B cell (primary cell): ENCODE results near the gene IFT88. TPM values are rescaled to one million over a fixed set of nuclear protein-coding genes. Genes with fewer than 3 reads are reported as not detected.

Experiments used
- ATAC-seq: fragments of 200-7000 bp; cut with Tn5 transposase; one replicate; pipeline ENCODE4 v1.10.0; 2021; ENCODE audit warnings: low read depth, mild to moderate bottlenecking, moderate number of reproducible peaks, moderate library complexity
- CTCF ChIA-PET: fragments of 350-600 bp; sonication (Branson Sonifier 250); formaldehyde crosslinking; loops from one replicate; lab custom pipeline; 2021; ENCODE audit warnings: antibody characterized with exemption, inconsistent platforms; lab: Charles Lee
- POLR2A ChIA-PET: fragments of 350-600 bp; sonication (Branson Sonifier 250); formaldehyde crosslinking; loops from one replicate; lab custom pipeline; 2021; ENCODE audit warnings: antibody characterized with exemption; lab: Charles Lee
- DNase-seq: peaks from one replicate; pipeline ENCODE4 v3.0.0; 2013
- H2AFZ ChIP-seq: 2 replicates; pipeline ENCODE4 v1.6.1; 2012; ENCODE audit warnings: mild to moderate bottlenecking, low read depth, low read length; ENCODE audit not compliant: insufficient read depth, poor library complexity, severe bottlenecking
- H3K27ac ChIP-seq, 2 donors: 1 replicate in 1 of 2; 2 replicates in 1 of 2; pipeline ENCODE4 v1.5.1; 2012 to 2013; ENCODE audit warnings: low read length in 2 of 2, mild to moderate bottlenecking in 2 of 2, moderate library complexity in 1 of 2
- H3K27me3 ChIP-seq, 4 experiments: fragments of 200-600 bp in 1 of 4; sonication (generic) in 1 of 4; replicated peaks in 1 of 4; 1 replicate in 2 of 4; 2 replicates in 2 of 4; pipeline versions ENCODE4 v1.6.1 to v1.7.0; 2013 to 2016; ENCODE audit warnings: low read length in 3 of 4, mild to moderate bottlenecking in 2 of 4, mixed read lengths in 1 of 4, moderate library complexity in 1 of 4; ENCODE audit not compliant: insufficient read depth in 4 of 4, control insufficient read depth in 3 of 4; ENCODE audit errors: control extremely low read depth in 1 of 4
- H3K36me3 ChIP-seq, 2 experiments: replicated peaks in 1 of 2; 1 replicate in 1 of 2; 2 replicates in 1 of 2; pipeline versions ENCODE4 v1.6.1 to v1.7.1; 2013; ENCODE audit warnings: low read length in 1 of 2; ENCODE audit not compliant: insufficient read depth in 2 of 2, control insufficient read depth in 1 of 2; ENCODE audit errors: control extremely low read depth in 1 of 2, extremely low read depth in 1 of 2
- H3K4me1 ChIP-seq, 2 donors: fragments of 200-600 bp in 1 of 2; sonication (generic) in 1 of 2; 1 replicate in 1 of 2; 2 replicates in 1 of 2; pipeline versions ENCODE4 v1.5.1 to v1.6.1; 2013 to 2017; ENCODE audit warnings: low read length in 2 of 2; ENCODE audit not compliant: control insufficient read depth in 2 of 2, insufficient read depth in 2 of 2
- H3K4me2 ChIP-seq: replicated peaks from 2 replicates; pipeline ENCODE3; 2012; ENCODE audit warnings: mild to moderate bottlenecking, low read depth, low read length; ENCODE audit not compliant: poor library complexity, severe bottlenecking
- H3K4me3 ChIP-seq, 5 experiments: fragments of 200-600 bp in 1 of 5; sonication (generic) in 1 of 5; 1 replicate in 3 of 5; 2 replicates in 2 of 5; pipeline versions ENCODE4 v1.5.1 to v1.7.0; 2011 to 2016; ENCODE audit warnings: low read length in 4 of 5, mild to moderate bottlenecking in 4 of 5, low read depth in 2 of 5, control low read depth in 1 of 5, moderate library complexity in 1 of 5; ENCODE audit not compliant: insufficient read depth in 1 of 5; ENCODE audit errors: control extremely low read depth in 1 of 5, extremely low read depth in 1 of 5
- H3K79me2 ChIP-seq: fragments of 200-600 bp; sonication (generic); one replicate; pipeline ENCODE4 v1.6.0; 2016; ENCODE audit warnings: low read length; ENCODE audit not compliant: control insufficient read depth, insufficient read depth
- H3K9ac ChIP-seq: fragments of 200-600 bp; sonication (generic); 2 replicates; pipeline ENCODE4 v1.6.1; 2017; ENCODE audit warnings: mild to moderate bottlenecking, low read length, moderate library complexity
- H3K9me3 ChIP-seq, 3 donors: one replicate each; pipeline versions ENCODE4 v1.6.1 to v1.7.1; 2013; ENCODE audit warnings: low read length in 2 of 3; ENCODE audit not compliant: control insufficient read depth in 2 of 3, insufficient read depth in 1 of 3; ENCODE audit errors: control extremely low read depth in 1 of 3
- H4K20me1 ChIP-seq: 2 replicates; pipeline ENCODE4 v1.6.0; 2012; ENCODE audit warnings: mild to moderate bottlenecking, low read length; ENCODE audit not compliant: insufficient read depth, control insufficient read depth, poor library complexity, severe bottlenecking
- H3K27ac Mint-ChIP-seq: one replicate; pipeline ENCODE4 v1.8.0; 2021; ENCODE audit warnings: mixed read lengths
- H3K27me3 Mint-ChIP-seq: one replicate; pipeline ENCODE4 v1.8.0; 2021; ENCODE audit warnings: mixed read lengths
- H3K4me1 Mint-ChIP-seq: one replicate; pipeline ENCODE4 v1.8.0; 2021; ENCODE audit warnings: mixed read lengths
- H3K4me3 Mint-ChIP-seq: one replicate; pipeline ENCODE4 v1.8.0; 2021; ENCODE audit warnings: mixed read lengths
- H3K9me3 Mint-ChIP-seq: one replicate; pipeline ENCODE4 v1.8.0; 2022; ENCODE audit warnings: mixed read lengths; ENCODE audit not compliant: insufficient read depth
- CTCF ChIP-seq: fragments of 200-600 bp; IDR thresholded peaks from one replicate; pipeline ENCODE4 v1.8.0; 2022; ENCODE audit warnings: antibody characterized with exemption, mild to moderate bottlenecking
- EZH2 ChIP-seq: IDR thresholded peaks from 2 replicates; pipeline ENCODE4 v1.6.1; 2012; ENCODE audit warnings: borderline replicate concordance, low read depth, mild to moderate bottlenecking, moderate library complexity, low read length; ENCODE audit not compliant: insufficient read depth, poor library complexity, severe bottlenecking
- WGBS: methylation state at CpG from one replicate; pipeline ENCODE4 v1.1.5; 2013; ENCODE audit warnings: missing lambda C conversion rate; ENCODE audit not compliant: insufficient coverage; 5-methylcytosine and 5-hydroxymethylcytosine counted together
- intact Hi-C: fragments of 100-400 bp; cut with micrococcal nuclease; formaldehyde crosslinking; loops from one replicate; pipeline ENCODE4 v1.10.0; 2022
- polyA plus RNA-seq: library from polyadenylated mRNA; depleted of rRNA; stranded (reverse); fragments of >200 nt; gene quantifications from 2 replicates; pipeline ENCODE4 v1.2.3, GENCODE V29; 2012
- total RNA-seq, 2 donors: library from RNA; stranded (reverse); fragments of 120-200 nt in 1 of 2; gene quantifications; 1 replicate in 1 of 2; 2 replicates in 1 of 2; pipeline versions ENCODE4 v1.2.3 to v1.2.4, GENCODE V29; 2013 to 2022

Gene IFT88
- total and polyA plus RNA-seq, 2 donors (not counting 1 experiment from before 2014, with no cell fraction given), result 8.0 to 23.3 TPM

GRCh38 chr13:20714161-20714560 lies 147.2 kb downstream of the IFT88 start:
- Histone ChIP-seq H4K20me1 (no peaks in the 10 kb centered on the region), H3K4me1 (peaks cover 0 to 8% of the 10 kb centered on the region in 2 donors), H3K27ac (no peak overlapping the region), H3K9me3 (peaks cover 0 to 5% (median 0%) of the 10 kb centered on the region in 3 donors), H3K9ac (no peak overlapping the region), H3K4me3 (no peak overlapping the region), H3K4me2 (no peak overlapping the region), H3K79me2 (no peaks in the 10 kb centered on the region), H2AFZ (no peak overlapping the region), H3K36me3 (no peaks in the 10 kb centered on the region), H3K27me3 (peaks cover 0 to 4% (median 0%) of the 10 kb centered on the region in 4 experiments)
- ATAC-seq, result no peak
- Mint-ChIP-seq H3K27ac (no peak overlapping the region), H3K9me3 (no peaks in the 10 kb centered on the region), H3K27me3 (peaks cover 8% of the 10 kb centered on the region), H3K4me3 (no peak overlapping the region), H3K4me1 (peaks cover 7% of the 10 kb centered on the region)
- intact Hi-C loops, result no loop called here
- WGBS, result 92% methylated on average over 8 of the region's 8 CpGs
- CTCF ChIA-PET, result interaction anchor here (1.1 to 2.2 kb wide), 3 partner anchors 115 to 221 kb away, joined by 5 to 13 read pairs (median 6); no protein-coding TSS in a partner anchor
- no peak for TF ChIP-seq CTCF
- no peak for TF ChIP-seq EZH2
- POLR2A ChIA-PET, result no interaction called here
- DNase-seq, result no peak

GRCh38 chr13:20714563-20715329 lies 147.8 kb downstream of the IFT88 start:
- no peak overlapping the region for H3K27ac ChIP-seq
- H3K9me3 Mint-ChIP-seq, result no peaks in the 10 kb centered on the region
- H3K27me3 ChIP-seq, result peaks cover 0 to 4% (median 0%) of the 10 kb centered on the region in 4 experiments
- DNase-seq (no peak), ATAC-seq (no peak)
- no peak overlapping the region for H3K27ac Mint-ChIP-seq
- peaks cover 0 to 8% of the 10 kb centered on the region in 2 donors for H3K4me1 ChIP-seq
- no peak overlapping the region for H2AFZ ChIP-seq
- peaks cover 7% of the 10 kb centered on the region for H3K4me1 Mint-ChIP-seq
- POLR2A ChIA-PET, result no interaction called here
- peaks cover 8% of the 10 kb centered on the region for H3K27me3 Mint-ChIP-seq
- no peaks in the 10 kb centered on the region for H3K36me3 ChIP-seq
- H3K4me3 ChIP-seq, result no peak overlapping the region
- intact Hi-C loops, result no loop called here
- TF ChIP-seq CTCF (no peak), EZH2 (no peak)
- H3K79me2 ChIP-seq, result no peaks in the 10 kb centered on the region
- H3K9ac ChIP-seq, result no peak overlapping the region
- peaks cover 0 to 7% (median 0%) of the 10 kb centered on the region in 3 donors for H3K9me3 ChIP-seq
- no peak overlapping the region for H3K4me2 ChIP-seq
- no peak overlapping the region for H3K4me3 Mint-ChIP-seq
- CTCF ChIA-PET, result interaction anchor here (0.7 to 2.2 kb wide), 9 partner anchors 8 to 221 kb away, joined by 3 to 13 read pairs (median 3); no protein-coding TSS in a partner anchor
- 69% methylated on average over 6 of the region's 9 CpGs for WGBS
- H4K20me1 ChIP-seq, result no peaks in the 10 kb centered on the region
